HG03175 (cell line): ENCODE measurements around the gene TIMM29.

Experiments used
- ATAC-seq: cut with Tn5 transposase; IDR thresholded peaks from one replicate; pipeline ENCODE4 v1.9.1; 2021; ENCODE audit warnings: mild to moderate bottlenecking, moderate library complexity; ENCODE audit not compliant: unreplicated experiment

TIMM29 gene

GRCh38 chr19:10928563-10929401, at the start of gene TIMM29, which contains the start of gene YIPF2:
TIMM29 (plus strand) TSS chr19:10928811; CDS start chr19:10928823, 12 bp downstream.
YIPF2 (minus strand) TSS chr19:10928639; CDS start chr19:10928410, 229 bp downstream.
- ATAC-seq: peak; percentile 85

- ATAC-seq: no peak
Observed at GRCh38 chr19:10881403-10882107, 47.1 kb upstream of the TIMM29 start.

DNA sequence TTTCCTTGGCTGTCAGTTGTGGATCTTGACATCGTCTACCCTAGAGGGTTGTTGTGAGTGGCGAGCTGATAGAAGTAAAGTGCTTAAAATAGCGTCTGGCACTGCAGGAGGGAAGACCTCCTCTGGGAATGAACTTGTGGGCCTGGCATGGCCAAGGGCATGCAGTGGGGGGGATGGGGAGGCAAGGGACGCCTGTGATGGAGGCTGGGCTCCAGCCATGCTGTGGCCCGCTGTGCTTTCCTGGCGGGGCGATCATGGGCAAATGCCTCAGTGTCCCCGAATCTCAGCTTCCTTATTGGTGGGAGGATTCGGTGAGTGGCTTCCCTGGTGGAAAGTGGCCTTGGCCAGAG, 46.5 kb upstream of the TIMM29 start:
- no peak for ATAC-seq

DNA sequence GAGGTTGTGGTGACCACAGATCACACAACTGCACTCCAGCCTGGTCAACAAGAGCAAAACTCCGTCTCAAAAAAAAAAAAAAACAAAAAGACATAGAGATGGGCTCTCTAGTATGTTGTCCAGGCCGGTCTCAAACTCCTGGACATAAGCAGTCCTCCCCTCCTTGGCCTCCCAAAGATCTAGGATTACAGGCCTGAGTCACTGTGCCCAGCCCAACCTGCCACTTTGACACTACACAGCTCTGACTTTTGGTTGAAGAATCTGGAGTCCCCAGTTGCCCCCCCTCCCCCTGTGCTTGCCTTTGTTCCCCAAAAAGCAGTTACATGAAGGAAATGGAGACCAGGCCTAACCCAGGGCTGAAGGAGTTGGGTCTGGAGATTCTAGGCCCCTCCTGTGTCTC, 44.3 kb upstream of the TIMM29 start:
- no peak for ATAC-seq

- ATAC-seq: no peak
Observed at GRCh38 chr19:10885201-10886169, 43.1 kb upstream of the TIMM29 start.

- no peak for ATAC-seq
Observed at GRCh38 chr19:10887616-10888367, 40.8 kb upstream of the TIMM29 start.

DNA sequence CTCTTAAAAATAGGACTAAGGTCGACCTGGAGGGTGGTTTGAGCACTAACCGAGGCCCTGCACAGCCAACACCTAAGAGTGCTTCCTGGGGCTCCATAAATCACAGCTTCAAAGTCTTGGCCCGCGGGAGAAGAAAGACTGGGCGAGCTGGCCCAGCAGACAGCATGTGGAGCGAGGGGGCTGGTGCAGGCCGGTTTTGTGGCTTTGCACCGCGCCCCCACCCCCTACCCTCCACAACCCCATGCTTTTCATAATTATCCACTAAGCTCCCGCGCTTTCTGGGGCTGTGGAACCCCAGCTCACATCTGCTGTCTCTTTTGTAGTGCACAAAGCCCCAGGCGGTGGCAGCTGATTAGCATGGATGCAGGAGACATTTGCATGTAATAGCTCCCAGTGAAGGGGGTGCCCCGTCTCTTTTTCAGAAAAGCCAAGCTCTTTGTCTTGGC, 40.2 kb upstream of the TIMM29 start:
- ATAC-seq: no peak

DNA sequence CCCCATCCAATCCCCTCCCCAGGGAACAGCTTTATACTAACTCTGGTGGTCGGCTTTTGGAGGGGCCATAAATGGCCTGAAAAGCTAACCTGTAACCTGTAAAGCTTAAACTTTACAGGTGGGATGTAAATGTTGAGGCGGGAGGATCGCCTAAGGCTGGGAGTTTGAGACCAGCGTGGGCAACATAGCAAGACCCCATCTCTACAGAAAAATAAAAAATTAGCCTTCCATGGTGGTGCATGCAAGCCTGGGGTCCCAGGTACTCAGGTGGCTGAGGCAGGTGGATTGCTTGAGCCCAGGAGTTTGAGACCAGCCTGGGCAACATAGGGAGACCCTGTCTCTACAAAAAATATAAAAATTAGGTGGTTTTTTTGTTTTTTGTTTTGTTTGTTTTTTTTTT, 38.7 kb upstream of the TIMM29 start:
- no peak for ATAC-seq

DNA sequence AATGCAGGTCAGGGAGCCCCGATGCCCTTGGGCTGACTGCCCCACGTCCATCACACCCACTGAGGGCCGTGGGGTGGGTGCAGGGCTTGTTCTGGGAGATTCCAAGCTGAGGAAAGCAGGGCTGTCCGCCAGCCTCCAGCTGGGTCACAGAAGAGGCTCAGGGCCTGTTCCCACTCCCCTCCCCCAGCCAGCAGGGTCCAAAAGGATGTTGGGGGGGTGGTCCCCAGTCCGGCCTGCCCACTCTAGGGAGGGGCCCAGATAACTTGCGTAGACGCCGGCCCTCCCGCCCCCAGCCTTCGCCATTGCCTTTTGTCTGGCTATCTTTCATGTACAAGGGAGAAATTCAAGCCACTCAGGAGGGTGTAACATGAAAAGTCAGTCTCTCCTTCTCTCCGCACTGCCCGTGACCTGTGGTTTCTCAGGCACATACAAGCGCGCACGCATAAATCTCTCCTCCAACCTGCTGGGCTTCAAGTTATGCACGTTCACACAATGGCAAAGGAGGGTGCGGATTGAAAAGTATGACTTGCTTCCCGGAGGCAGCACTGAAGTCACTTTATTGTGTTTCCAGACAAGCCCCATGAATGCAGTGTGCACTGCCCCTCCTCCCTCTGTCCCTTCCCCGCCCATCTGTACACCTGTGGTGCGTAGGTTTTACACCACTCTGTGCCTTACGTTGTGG, 37.1 kb upstream of the TIMM29 start:
- ATAC-seq: no peak

GRCh38 chr19:10892256-10892655, 36.4 kb upstream of the TIMM29 start:
- ATAC-seq: no peak

DNA sequence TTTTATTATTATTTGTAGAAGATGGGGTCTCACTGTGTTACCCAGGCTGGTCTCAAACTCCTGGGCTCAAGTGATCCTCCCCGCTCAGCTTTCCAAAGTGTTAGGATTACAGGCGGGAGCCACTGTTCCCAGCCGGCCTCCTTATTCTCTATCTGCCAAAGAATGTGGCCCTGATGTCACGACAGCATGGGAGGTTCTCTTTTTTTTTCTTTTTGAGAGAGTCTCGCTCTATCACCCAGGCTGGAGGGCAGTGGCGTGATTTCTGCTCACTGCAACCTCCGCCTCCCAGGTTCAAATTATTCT, 33.7 kb upstream of the TIMM29 start:
- ATAC-seq: no peak

- ATAC-seq: no peak
Observed at GRCh38 chr19:10895363-10895762, 33.2 kb upstream of the TIMM29 start.

GRCh38 chr19:10895920-10896319, 32.7 kb upstream of the TIMM29 start:
- no peak for ATAC-seq

GRCh38 chr19:10896851-10897526, 31.6 kb upstream of the TIMM29 start:
- no peak for ATAC-seq

GRCh38 chr19:10898633-10899032, 30.0 kb upstream of the TIMM29 start:
- ATAC-seq: no peak

DNA sequence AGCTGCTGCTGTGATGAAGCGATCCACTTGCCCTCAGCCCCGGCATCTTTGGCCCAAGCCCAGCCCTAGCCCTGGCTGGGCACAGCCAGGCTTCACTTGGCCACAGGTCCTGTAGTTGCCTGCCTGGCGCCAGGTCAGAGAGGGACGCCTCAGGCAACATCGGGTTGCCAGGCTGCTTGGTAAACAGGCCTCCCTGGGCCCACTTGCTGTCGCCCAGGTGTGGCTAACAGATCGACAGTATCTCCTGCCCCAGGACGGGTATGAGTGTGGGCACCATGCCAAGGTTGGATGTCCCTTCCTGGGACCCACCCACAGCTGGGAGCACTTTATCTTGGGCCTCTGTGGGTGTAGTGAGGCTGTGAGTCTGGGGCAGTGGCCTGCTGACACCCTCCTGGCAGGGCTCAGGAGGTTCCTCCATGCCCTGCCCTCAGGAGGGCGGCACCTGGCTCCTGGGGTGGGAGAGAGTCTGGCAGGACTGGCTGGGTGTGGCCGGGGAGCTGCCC, 29.4 kb upstream of the TIMM29 start:
- ATAC-seq: no peak

DNA sequence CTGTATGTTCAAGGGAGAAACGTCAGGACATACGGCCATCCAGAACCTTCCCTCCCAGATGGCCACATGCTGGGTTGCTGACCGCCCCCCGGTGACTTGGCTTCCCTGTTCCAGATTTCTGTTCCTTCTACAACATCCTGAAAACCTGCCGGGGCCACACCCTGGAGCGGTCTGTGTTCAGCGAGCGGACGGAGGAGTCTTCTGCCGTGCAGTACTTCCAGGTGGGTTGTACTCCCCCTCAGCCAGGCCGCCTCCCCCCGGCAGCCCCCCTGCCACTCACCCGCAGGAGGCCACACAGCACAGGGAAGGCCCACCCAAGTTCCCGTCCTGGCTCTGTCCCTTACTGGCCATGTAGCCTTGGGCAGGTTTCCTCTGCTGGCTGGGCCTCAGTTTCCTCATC, 20.7 kb upstream of the TIMM29 start:
- no peak for ATAC-seq

GRCh38 chr19:10908380-10908960, 20.1 kb upstream of the TIMM29 start:
- no peak for ATAC-seq
